GM19395 (cell line): ENCODE measurements around the gene PIGA.

Source experiments
- ATAC-seq: cut with Tn5 transposase; IDR thresholded peaks from one replicate; pipeline ENCODE4 v1.9.1; 2021; ENCODE audit warnings: mild to moderate bottlenecking, moderate library complexity; ENCODE audit not compliant: unreplicated experiment

PIGA gene, protein sequence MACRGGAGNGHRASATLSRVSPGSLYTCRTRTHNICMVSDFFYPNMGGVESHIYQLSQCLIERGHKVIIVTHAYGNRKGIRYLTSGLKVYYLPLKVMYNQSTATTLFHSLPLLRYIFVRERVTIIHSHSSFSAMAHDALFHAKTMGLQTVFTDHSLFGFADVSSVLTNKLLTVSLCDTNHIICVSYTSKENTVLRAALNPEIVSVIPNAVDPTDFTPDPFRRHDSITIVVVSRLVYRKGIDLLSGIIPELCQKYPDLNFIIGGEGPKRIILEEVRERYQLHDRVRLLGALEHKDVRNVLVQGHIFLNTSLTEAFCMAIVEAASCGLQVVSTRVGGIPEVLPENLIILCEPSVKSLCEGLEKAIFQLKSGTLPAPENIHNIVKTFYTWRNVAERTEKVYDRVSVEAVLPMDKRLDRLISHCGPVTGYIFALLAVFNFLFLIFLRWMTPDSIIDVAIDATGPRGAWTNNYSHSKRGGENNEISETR

GRCh38 chrX:15335135-15336022 is at the start of gene PIGA:
TSS of gene PIGA (minus strand) at chrX:15335523. CDS start at chrX:15331930, 3,593 bp downstream.
- peak; percentile 99 for ATAC-seq

DNA sequence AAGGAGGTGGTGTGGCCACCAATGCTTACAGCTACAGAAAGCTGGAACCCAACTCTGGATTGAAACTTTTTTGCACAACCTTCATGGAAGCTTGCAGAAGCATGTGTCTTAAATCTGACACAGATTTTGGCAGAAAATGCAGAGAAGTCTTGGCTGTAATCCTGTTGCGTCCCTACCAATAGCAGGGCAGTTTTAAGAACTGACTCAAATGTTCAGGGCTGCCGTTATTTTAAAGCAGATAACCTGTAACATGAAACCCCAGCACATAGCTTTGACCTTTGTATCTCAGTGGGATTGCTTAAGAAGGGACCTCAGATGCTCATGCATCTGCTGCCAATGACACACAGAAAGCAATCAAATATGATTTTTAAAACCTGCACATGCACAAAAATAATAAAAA is 49.0 kb upstream of the PIGA start, which contains the start of gene VEGFD:
Gene VEGFD (minus strand): TSS at position 110 of the 400 bp plus-strand sequence. CDS start 467 bp downstream, outside the sequence.
- no peak for ATAC-seq

- no peak for ATAC-seq
Measured at GRCh38 chrX:15382813-15383212, 47.5 kb upstream of the PIGA start.

- ATAC-seq, result no peak
Measured at GRCh38 chrX:15376956-15377355, 41.6 kb upstream of the PIGA start.

DNA sequence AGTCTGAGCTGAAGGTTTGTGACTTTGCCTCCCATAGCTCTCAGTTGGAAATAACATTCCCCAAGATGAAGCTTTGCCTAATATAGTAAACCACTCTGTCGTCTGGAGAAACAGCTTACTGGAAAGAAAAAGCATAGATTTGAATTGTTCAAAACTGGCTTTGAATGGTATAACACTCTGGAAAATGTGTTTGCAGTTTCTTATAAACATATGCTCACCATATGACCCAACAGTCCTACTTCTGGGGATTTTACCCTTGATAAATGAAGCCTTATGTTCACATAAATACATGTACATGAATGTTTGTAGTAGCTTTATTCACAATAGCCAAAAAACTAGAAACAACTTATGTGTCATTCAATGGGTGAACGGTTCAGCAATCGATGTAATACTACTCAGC is 38.7 kb upstream of the PIGA start:
- no peak for ATAC-seq

DNA sequence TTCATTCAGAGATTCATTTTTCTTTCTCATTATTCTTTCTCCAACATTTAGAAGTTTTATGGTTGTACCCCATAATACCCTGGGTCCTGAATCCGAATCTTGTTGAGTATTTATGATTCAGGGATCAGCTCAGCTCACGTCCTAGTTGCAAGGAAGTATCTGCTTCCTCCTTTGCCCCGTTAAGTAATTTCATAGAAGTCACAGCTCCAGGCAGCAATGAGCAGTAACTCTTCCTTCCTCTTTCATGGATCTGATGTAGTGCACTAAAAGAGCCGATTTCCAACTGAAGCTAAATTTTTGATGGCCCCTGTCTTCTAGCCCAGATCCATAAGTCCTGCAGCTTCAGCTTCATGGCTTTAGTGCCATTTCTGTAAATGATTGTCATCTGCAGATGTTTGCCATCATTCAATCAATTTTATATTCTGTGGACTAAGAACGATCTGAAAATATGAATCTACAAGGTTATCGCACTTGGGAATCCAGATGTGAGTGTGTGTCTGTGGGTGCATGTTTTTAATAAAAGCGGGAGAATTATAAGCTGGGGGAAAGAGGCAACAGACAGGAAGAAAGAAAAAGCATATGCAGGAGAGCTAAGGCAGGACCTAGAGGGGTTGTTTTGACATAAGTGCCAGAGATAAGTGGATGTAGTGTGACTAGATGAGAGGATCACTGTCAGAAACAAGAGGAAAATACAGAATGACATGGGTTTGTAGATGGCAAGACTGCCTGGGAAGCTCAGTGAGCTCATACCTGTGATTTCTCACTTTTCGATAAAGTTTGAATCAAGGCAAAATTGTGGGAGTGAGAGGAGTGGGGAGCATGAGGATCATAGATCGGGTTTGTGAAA is 31.4 kb upstream of the PIGA start:
- no peak for ATAC-seq

- ATAC-seq, result no peak
Measured at GRCh38 chrX:15359701-15360100, 24.4 kb upstream of the PIGA start.

DNA sequence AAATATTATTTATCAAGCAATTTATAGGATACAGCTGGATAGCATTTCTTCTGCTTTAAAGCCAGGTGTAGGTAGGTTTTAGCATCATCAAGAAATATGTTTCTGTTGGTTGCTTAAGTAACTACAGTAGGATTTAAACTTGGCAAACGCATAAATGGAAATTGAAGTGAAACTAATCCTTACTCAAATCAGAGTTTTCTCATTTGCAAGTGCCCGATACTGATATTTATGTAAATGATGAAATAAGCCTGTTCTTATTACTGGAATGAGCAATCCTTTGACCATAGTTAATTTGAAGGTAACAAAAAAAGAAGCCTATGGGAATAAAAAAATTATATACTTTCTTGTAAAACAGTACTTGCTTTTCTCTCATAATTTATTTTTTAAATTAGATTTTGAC is 23.2 kb upstream of the PIGA start:
- no peak for ATAC-seq

GRCh38 chrX:15356444-15356843 is 21.1 kb upstream of the PIGA start:
- ATAC-seq, result no peak

- no peak for ATAC-seq
Measured at GRCh38 chrX:15350329-15350996, 15.1 kb upstream of the PIGA start.

DNA sequence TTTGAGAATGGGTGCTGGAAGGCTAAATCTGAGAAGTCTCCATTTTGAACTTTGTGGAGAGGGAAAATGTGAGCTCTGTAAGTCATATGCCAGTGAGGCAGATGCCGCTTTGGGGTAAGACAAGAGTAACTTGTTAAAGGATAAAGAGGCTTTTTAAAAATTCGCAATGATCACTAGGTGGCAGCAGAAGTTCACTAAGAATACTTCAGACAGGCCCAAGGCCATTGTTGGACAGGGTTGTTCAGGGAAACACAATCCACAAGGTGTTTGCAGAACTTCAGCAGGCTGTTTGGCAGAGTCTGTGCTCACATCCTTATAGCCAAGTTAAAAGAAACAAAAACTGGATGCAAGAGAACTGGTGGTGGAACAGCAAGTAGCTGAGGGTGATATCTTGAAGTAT is 13.7 kb upstream of the PIGA start:
- peak; percentile 75 for ATAC-seq

DNA sequence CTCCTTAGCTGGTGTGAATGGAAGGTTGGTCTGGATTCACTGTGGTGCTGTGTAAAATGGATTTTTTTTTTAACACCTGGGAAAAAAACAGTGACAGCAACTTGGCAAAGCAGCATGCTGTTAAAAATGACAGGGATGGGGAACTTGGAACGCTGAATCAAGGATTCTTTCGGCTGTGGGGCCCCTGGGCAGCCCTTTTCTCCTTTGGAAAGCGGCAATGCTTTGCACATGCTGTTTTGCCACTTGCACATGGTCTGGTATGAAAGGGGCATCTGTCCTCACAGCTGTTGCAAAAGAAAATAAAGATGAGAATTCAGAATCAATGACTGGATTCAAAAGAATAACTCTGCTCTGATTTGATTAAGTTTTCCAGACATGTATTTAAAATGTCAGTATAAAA is 10.7 kb upstream of the PIGA start:
- no peak for ATAC-seq

DNA sequence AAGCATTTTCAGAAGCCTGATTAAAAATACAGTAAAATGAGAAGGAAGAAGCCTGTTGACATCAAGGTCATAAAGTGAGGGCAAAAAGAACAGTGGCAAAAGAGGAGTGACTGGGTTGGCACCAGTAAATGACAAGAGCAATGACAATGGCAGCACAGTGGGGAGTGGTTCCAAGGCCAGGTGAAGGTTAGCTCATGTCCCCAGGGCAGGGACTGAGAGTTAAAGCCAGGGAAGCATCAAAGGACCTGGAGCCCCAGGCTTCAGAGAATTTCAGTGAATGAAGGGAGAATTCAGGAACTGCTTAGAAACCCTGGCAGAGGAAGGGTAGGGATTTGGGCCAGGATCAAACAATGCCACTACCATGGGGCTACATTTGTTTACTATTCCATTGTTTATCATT is 8.8 kb upstream of the PIGA start:
- no peak for ATAC-seq

GRCh38 chrX:15343075-15343476 is 7.8 kb upstream of the PIGA start:
- ATAC-seq, result no peak

- no peak for ATAC-seq
Measured at GRCh38 chrX:15340867-15341266, 5.5 kb upstream of the PIGA start.

DNA sequence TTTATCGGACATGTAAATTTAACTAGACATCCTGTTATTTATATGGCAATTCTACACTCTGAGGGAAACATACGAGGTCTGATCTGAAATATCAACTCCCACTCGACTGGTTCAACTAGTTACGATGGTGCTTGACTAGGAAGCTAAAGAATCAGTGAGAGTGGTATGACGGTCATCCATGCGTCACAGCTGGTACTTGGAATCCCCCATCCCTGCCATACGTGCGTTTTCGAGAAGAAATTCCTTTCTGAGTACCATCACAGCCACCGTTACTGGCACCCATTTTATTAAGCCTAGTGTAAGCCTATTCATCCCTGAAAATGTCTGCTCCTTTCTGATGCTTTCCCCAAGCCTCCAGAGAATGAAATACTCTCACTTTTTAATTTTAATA is 695 bp upstream of the PIGA start:
- no peak for ATAC-seq

DNA sequence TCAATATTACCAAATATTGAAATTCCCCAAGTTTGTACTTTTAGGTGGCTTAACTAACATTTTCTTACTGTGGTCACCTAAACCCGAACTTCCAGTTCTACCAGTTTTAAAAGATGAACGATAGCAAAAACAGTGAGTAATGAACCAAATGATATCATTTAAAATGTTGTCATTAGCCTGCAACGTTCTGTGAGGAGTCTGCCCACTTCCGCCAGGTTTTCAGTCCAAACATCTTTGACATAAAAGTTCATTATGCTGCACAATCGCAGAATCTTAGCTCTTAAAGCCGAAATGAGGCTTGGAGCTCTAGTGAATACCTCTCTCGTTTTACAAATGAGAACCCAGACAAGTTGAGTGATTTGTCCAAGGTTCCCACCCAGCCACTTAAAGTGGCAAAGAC is 762 bp downstream of the PIGA start:
- ATAC-seq, result no peak

GRCh38 chrX:15328821-15329220 is 6.5 kb downstream of the PIGA start:
- ATAC-seq, result no peak

DNA sequence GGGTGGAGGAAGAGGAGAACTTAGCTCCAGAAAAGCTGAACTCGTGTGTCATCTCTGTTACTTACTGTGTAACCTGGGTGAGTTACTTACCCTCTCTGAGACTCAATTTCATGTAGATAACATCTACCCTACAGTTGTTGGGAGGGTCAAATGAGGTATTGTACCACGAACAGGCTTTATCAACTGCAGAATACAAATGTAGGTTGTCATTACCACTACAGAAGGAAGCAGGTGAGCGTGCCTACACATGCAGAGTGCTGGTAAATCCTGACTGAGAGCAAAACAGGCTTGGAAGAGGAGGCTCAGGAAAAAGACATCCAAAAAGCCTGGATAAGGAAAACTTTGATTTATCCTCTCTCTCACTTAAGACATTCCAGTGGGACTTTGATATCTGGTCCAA is 7.2 kb downstream of the PIGA start:
- ATAC-seq, result no peak

DNA sequence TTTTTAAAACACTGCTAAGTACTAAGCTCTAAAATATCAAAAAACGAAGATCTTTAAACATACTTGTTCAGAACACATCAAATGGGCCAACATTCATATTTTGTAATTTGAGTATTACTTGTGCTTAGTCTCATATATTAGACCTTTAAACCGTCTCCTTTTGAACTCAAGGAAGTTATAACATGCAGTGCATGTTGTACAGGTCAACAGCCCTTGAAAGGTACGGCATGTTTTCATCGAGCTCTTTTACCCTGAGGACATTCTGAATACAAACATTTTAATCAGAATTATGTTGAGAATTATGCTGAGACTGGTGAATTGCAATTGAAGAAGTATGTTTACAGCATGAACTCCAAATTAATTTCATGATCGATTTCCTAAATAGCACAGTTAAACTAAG is 12.9 kb downstream of the PIGA start:
- no peak for ATAC-seq
